GM12878 (cell line): ENCODE data around the gene DCPS. TPM values are rescaled to one million over a fixed set of nuclear protein-coding genes. Genes with fewer than 3 reads are reported as not detected.

Experiments
- ATAC-seq: fragments of 200-7000 bp; cut with Tn5 transposase; 3 replicates; pipeline ENCODE4 v1.9.1; 2020; ENCODE audit warnings: mild to moderate bottlenecking, moderate library complexity
- BruUV-seq: library from RNA; stranded (reverse); fragments of 400-500 nt; replicated peaks from 2 replicates; lab custom pipeline; 2021; lab: Mats Ljungman, UMichigan
- CTCF ChIA-PET: fragments of 300-600 bp; sonication (Branson Sonifier 250); formaldehyde crosslinking; extraction: SDS; loops from one replicate; lab custom pipeline; 2021; ENCODE audit warnings: inconsistent platforms; lab: Yijun Ruan, JAX
- POLR2A ChIA-PET: fragments of 350-600 bp; formaldehyde crosslinking; extraction: SDS; loops from one replicate; lab custom pipeline; 2021; ENCODE audit warnings: inconsistent platforms; lab: Charles Lee
- RAD21 ChIA-PET: fragments of 300-600 bp; sonication (Branson Sonifier 250); formaldehyde crosslinking; loops from one replicate; lab custom pipeline; 2023; ENCODE audit warnings: antibody characterized with exemption; ENCODE audit not compliant: unreplicated experiment; lab: Charles Lee
- SMC1A ChIA-PET: fragments of 300-600 bp; sonication (Branson Sonifier 250); formaldehyde crosslinking; loops from one replicate; lab custom pipeline; 2023; ENCODE audit not compliant: unreplicated experiment, uncharacterized antibody; lab: Charles Lee
- DNase-seq: peaks from one replicate; pipeline ENCODE4 v3.0.0-alpha.2; 2011; ENCODE audit warnings: low read depth, low spot score
- FAIRE-seq: peaks from 3 replicates; lab custom pipeline; 2011; peaks lifted over from hg19 to GRCh38; lab: Jason Lieb, UNC
- H2AFZ ChIP-seq: 2 replicates; pipeline ENCODE4 v1.6.0; 2011; ENCODE audit warnings: low read depth, low read length, control low read depth; ENCODE audit not compliant: control insufficient read depth
- H3K27ac ChIP-seq: 2 replicates; pipeline ENCODE4 v1.5.1; 2011; ENCODE audit warnings: control low read depth; ENCODE audit not compliant: control insufficient read depth, insufficient read depth
- H3K27me3 ChIP-seq, 2 experiments: replicated peaks in 1 of 2; 2 replicates each; pipeline versions ENCODE4 v1.6.0 to v1.6.1; 2011; ENCODE audit warnings: low read length in 1 of 2; ENCODE audit not compliant: control insufficient read depth in 2 of 2, insufficient read depth in 2 of 2
- H3K36me3 ChIP-seq, 2 experiments: 2 replicates each; pipeline ENCODE4 v1.5.1; 2011; ENCODE audit warnings: low read length in 1 of 2; ENCODE audit not compliant: control insufficient read depth in 2 of 2, insufficient read depth in 2 of 2
- H3K4me1 ChIP-seq: 2 replicates; pipeline ENCODE4 v1.6.1; 2011; ENCODE audit warnings: mild to moderate bottlenecking, low read length, moderate library complexity, mixed read lengths; ENCODE audit not compliant: control insufficient read depth, insufficient read depth
- H3K4me2 ChIP-seq: 2 replicates; pipeline ENCODE4 v1.6.0; 2011; ENCODE audit warnings: control low read depth; ENCODE audit not compliant: control insufficient read depth, insufficient read depth
- H3K4me3 ChIP-seq: fragments of 200-600 bp; sonication (generic); 2 replicates; pipeline ENCODE4 v1.5.1; 2016
- H3K79me2 ChIP-seq: 2 replicates; pipeline ENCODE4 v1.6.0; 2011; ENCODE audit warnings: low read length; ENCODE audit not compliant: control insufficient read depth, insufficient read depth
- H3K9ac ChIP-seq: 2 replicates; pipeline ENCODE4 v1.8.0; 2011; ENCODE audit warnings: low read length, control low read depth, mixed read lengths; ENCODE audit not compliant: control insufficient read depth, insufficient read depth
- H3K9me3 ChIP-seq: replicated peaks from 3 replicates; pipeline ENCODE4 v1.5.1; 2011; ENCODE audit warnings: mild to moderate bottlenecking, low read length; ENCODE audit not compliant: control insufficient read depth, insufficient read depth
- H4K20me1 ChIP-seq: 2 replicates; pipeline ENCODE4 v1.6.0; 2011; ENCODE audit not compliant: control insufficient read depth, insufficient read depth
- EED ChIP-seq: sonication (generic); IDR thresholded peaks from 2 replicates; pipeline ENCODE4 v1.6.1; 2016; ENCODE audit warnings: antibody characterized with exemption, low read depth
- MAX ChIP-seq: IDR thresholded peaks from 2 replicates; pipeline ENCODE4 v1.6.1; 2012; ENCODE audit warnings: low read depth, low read length, improper control_type of control experiment
- MEF2A ChIP-seq: IDR thresholded peaks from 2 replicates; pipeline ENCODE4 v1.6.1; 2011; ENCODE audit warnings: low read depth, mild to moderate bottlenecking, low read length, moderate library complexity; ENCODE audit not compliant: insufficient read depth
- RUNX3 ChIP-seq: IDR thresholded peaks from 2 replicates; pipeline ENCODE4 v1.6.1; 2012; ENCODE audit warnings: low read length, inconsistent platforms
- SMARCA5 ChIP-seq: fragments of 450-650 bp; IDR thresholded peaks from 2 replicates; pipeline ENCODE4 v1.6.1; 2017; ENCODE audit warnings: mild to moderate bottlenecking
- YY1 ChIP-seq: IDR thresholded peaks from 2 replicates; pipeline ENCODE4 v1.6.1; 2011; ENCODE audit warnings: low read depth, mild to moderate bottlenecking, low read length
- WGBS: methylation state at CpG from one replicate; pipeline ENCODE4 v1.1.6; 2016; ENCODE audit warnings: low lambda C conversion rate; ENCODE audit not compliant: insufficient replicate concordance, insufficient coverage; ENCODE audit errors: missing lambda C conversion rate; 5-methylcytosine and 5-hydroxymethylcytosine counted together
- in situ Hi-C: fragments of 300-500 bp; cut with MboI; formaldehyde crosslinking; loops from 9 replicates; pipeline ENCODE4 v1.14.3; 2018; ENCODE audit warnings: mixed read lengths
- intact Hi-C: fragments of 100-400 bp; cut with micrococcal nuclease; formaldehyde crosslinking; loops from one replicate; pipeline ENCODE4 v1.14.2; 2022; ENCODE audit not compliant: unreplicated experiment
- polyA plus RNA-seq, 11 experiments: library from polyadenylated mRNA; depleted of rRNA in 4 of 11; unstranded in 6 of 11; stranded (reverse) in 5 of 11; fragments of >200 nt; fragmentation: Nextera tagmentation in 4 of 11; fragmentation: Illumina TruSeq in 1 of 11; extraction: Ambion mirVana in 4 of 11; extraction: Trizol in 1 of 11; gene quantifications; 1 replicate in 1 of 11; 2 replicates in 10 of 11; pipeline versions ENCODE4 v1.2.1 to v1.2.3, GENCODE V29; 2011 to 2016; ENCODE audit warnings: inconsistent platforms in 2 of 11, missing spikeins in 2 of 11, low read depth in 1 of 11
- total RNA-seq, 4 experiments: library from RNA; depleted of rRNA in 3 of 4; stranded (reverse); fragments of >200 nt in 3 of 4; fragmentation: Illumina TruSeq in 1 of 4; extraction: Trizol in 1 of 4; gene quantifications; 2 replicates each; pipeline versions ENCODE4 v1.2.1 to v1.2.3, GENCODE V29; 2013 to 2021

DCPS gene
- total and polyA plus RNA-seq, 10 of the 15 experiments (the other 5 are each of a cell fraction or from before 2014, with no cell fraction given): 23.5 to 101 (median 67.4) TPM

GRCh38 chr11:126293726-126294125 is 10.1 kb upstream of the DCPS start:
- TSS peak; percentile 35 for BruUV-seq
- H3K4me3 ChIP-seq: no peak overlapping the region
- peaks cover 8 to 12% of the 10 kb centered on the region in 2 experiments; a peak in 3 of 4 replicates for H3K36me3 ChIP-seq
- H2AFZ ChIP-seq: no peak overlapping the region
- 46% methylated on average over 5 of the region's 5 CpGs for WGBS
- intact Hi-C loops: no loop called here
- DNase-seq (no peak), FAIRE-seq (no peak)
- no peaks in the 10 kb centered on the region for H3K27me3 ChIP-seq
- H3K9ac ChIP-seq: no peak overlapping the region
- H3K4me2 ChIP-seq: no peak overlapping the region
- H4K20me1 ChIP-seq: no peaks in the 10 kb centered on the region
- ChIA-PET POLR2A (interaction anchor here (1.2 kb wide), 1 partner anchor 10 kb away, joined by 3 read pairs; the partner anchor contains the start of gene DCPS), SMC1A (interaction anchor here (1.1 to 1.2 kb wide), 2 partner anchors 8 to 25 kb away, joined by 3 to 4 read pairs; no protein-coding TSS in a partner anchor), CTCF (interaction anchor here (0.7 to 1.5 kb wide), 4 partner anchors 17 to 187 kb away, joined by 3 to 4 read pairs (median 3); no protein-coding TSS in a partner anchor)
- TF ChIP-seq RUNX3 (0 out of 2 replicates have a peak, but pooled peaks have one; percentile 7), YY1 (no peak)
- TF ChIP-seq, all 136 proteins: peak for 1
- RAD21 ChIA-PET: interaction anchor here (1.2 kb wide), 1 partner anchor 10 kb away, joined by 4 read pairs; the partner anchor contains the start of gene DCPS
- Histone ChIP-seq H3K79me2 (no peaks in the 10 kb centered on the region), H3K4me1 (peaks cover 8% of the 10 kb centered on the region), H3K27ac (no peak overlapping the region; the same call in 1 of the 2 replicates), H3K9me3 (no peaks in the 10 kb centered on the region)
- in situ Hi-C loops: no loop called here
- peak; percentile 52 for ATAC-seq

- no peak overlapping the region for H2AFZ ChIP-seq
- CTCF ChIA-PET: interaction anchor here (1.2 kb wide), 1 partner anchor 369 kb away, joined by 3 read pairs; no protein-coding TSS in a partner anchor
- no peak overlapping the region for H3K9ac ChIP-seq
- peaks cover 1 to 2% of the 10 kb centered on the region in 2 experiments; a peak in 2 of 4 replicates for H3K36me3 ChIP-seq
- no peaks in the 10 kb centered on the region for H3K27me3 ChIP-seq
- in situ Hi-C loops: no loop called here
- H3K4me2 ChIP-seq: no peak overlapping the region
- RAD21 ChIA-PET: no interaction called here
- H3K4me3 ChIP-seq: no peak overlapping the region
- WGBS: 90% methylated on average over 2 of the region's 2 CpGs
- TF ChIP-seq RUNX3 (no peak), MEF2A (no peak), MAX (no peak), SMARCA5 (no peak), EED (no peak)
- POLR2A ChIA-PET: no interaction called here
- BruUV-seq: no TSS peak
- DNase-seq (no peak), FAIRE-seq (no peak), ATAC-seq (no peak)
- H4K20me1 ChIP-seq: no peaks in the 10 kb centered on the region
- SMC1A ChIA-PET: no interaction called here
- H3K79me2 ChIP-seq: no peaks in the 10 kb centered on the region
- intact Hi-C loops: no loop called here
- no peak overlapping the region for H3K27ac ChIP-seq
- H3K9me3 ChIP-seq: no peaks in the 10 kb centered on the region
- H3K4me1 ChIP-seq: peaks cover 8% of the 10 kb centered on the region
Observed at GRCh38 chr11:126297004-126297403, 6.9 kb upstream of the DCPS start.
